ENCODE measurements around the gene MRPL21. TPM values are rescaled to one million over a fixed set of nuclear protein-coding genes. Genes with fewer than 3 reads are reported as not detected.

Gene MRPL21
- polyA plus RNA-seq, 1 donor = 71.8 TPM

DNA sequence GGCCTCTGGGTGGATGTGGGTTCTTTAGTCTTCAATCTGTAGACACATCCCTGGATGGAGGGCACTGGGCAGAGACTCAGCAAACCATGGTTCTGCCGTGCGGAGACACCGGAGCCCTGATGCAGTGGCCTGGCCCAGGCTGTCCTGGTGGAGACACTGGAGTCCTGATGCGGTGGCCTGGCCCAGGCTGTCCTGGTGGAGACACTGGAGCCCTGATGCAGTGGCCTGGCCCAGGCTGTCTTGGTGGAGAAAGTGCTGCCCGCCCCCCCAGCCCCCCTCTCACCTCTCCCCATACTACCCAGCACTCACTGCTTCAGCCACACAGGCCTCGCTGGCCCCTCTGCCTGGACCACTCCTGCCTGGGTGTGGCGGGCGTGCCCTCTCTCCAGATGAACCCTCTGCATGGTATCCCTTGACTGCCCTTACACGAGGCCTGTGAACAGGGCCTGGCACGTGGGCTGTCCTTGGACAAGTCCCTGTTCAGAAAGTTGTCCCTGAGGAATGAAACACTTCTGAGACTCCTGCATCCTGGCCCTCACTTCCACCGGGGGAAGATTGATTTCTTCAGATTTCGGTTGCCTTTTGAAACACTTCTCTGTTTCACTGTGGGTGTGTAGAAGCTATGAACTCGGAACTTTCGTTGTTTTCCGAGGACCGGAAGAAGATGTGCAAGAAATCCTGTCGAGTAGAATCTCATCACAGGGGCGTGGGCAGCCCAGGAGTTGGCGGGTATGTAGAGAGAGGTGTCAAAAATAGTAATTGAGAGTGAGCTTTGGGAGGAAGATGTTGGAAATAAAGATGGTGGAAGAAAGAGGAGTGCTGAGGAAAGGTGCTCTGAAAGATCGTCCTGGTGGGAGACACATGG, 26.3 kb upstream of the MRPL21 start:
- DNase-seq = no peak
- Histone ChIP-seq H3K27me3 (ENCODE audit: control insufficient read depth, insufficient read depth, low read length) (no peaks in the 10 kb centered on the region), H3K27ac (ENCODE audit: low read length) (no peak overlapping the region), H3K9me3 (ENCODE audit: control insufficient read depth, low read depth, low read length) (peaks cover 17% of the 10 kb centered on the region), H3K36me3 (ENCODE audit: control insufficient read depth, insufficient read depth, low read length) (peaks cover 87% of the 10 kb centered on the region), H3K4me1 (ENCODE audit: control insufficient read depth, insufficient read depth, low read length) (no peaks in the 10 kb centered on the region), H3K4me3 (ENCODE audit: low read length) (no peak overlapping the region)
- 94% methylated on average over 7 of the region's 20 CpGs for whole genome bisulfite sequencing (ENCODE audit: insufficient coverage, low lambda C conversion rate)

DNA sequence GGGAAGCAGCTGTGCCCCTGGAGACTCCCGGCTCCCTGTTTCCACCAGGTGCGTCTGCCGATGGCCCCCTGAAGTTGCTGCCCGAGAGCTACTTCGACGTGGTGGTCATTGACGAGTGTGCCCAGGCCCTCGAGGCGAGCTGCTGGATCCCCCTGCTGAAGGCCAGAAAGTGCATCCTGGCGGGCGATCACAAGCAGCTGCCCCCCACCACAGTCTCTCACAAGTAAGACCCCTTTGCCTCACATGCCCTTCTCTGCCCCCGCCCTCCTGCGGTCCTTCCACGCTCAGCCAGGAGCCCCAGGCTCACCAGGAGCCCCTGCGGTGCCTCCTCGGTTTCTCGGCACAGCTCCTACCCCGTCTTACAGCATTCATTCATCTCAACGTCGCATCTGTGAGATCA, 25.5 kb upstream of the MRPL21 start:
- no peak overlapping the region for H3K27ac ChIP-seq (ENCODE audit: low read length)
- H3K4me3 ChIP-seq (ENCODE audit: low read length) = no peak overlapping the region
- H3K27me3 ChIP-seq (ENCODE audit: control insufficient read depth, insufficient read depth, low read length) = no peaks in the 10 kb centered on the region
- H3K9me3 ChIP-seq (ENCODE audit: control insufficient read depth, low read depth, low read length) = peaks cover 21% of the 10 kb centered on the region
- no CpG with 5 or more reads among the region's 20 CpGs for WGBS (ENCODE audit: insufficient coverage, low lambda C conversion rate)
- no peak for DNase-seq
- peaks cover 86% of the 10 kb centered on the region for H3K36me3 ChIP-seq (ENCODE audit: control insufficient read depth, insufficient read depth, low read length)
- H3K4me1 ChIP-seq (ENCODE audit: control insufficient read depth, insufficient read depth, low read length) = no peaks in the 10 kb centered on the region

DNA sequence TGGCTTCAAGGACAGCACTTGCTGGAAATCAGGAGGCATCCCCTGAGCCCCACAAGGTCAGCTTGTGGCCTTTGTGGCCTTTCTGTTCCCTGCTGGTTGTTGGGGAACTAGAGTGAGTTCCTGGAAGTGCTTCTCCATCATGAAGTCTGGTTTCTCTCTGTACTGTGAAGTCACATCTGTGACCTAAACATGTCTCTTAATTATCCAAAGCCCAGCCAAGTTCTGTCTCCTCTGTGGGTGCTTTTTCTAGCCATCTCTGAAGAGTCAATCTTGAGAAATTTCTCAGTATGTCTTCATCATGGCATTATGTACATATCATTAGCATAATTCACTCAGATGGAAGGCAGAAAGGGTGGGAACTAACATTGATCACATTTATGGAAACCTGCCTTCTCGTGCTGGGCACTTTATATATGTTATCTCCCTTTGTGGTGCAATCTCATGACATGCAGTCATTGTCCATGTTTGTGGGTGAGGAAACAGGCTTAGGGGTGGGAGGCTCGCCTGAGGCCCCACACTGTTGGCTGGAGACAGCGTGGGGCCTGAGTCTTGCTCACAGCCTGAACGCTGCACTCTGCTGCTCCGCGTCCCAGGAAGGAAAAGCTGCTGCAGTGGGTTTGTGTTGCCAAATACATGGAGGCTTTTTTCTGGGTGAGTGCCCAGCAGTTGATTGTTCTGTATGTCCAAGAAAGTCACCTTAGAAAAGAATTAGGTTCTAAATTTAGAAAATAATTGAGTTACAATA, 24.7 kb upstream of the MRPL21 start:
- no peak for DNase-seq
- Histone ChIP-seq H3K36me3 (ENCODE audit: control insufficient read depth, insufficient read depth, low read length) (peaks cover 86% of the 10 kb centered on the region), H3K27ac (ENCODE audit: low read length) (peak overlapping the region; percentile 30), H3K4me3 (ENCODE audit: low read length) (no peak overlapping the region), H3K4me1 (ENCODE audit: control insufficient read depth, insufficient read depth, low read length) (no peaks in the 10 kb centered on the region), H3K27me3 (ENCODE audit: control insufficient read depth, insufficient read depth, low read length) (no peaks in the 10 kb centered on the region), H3K9me3 (ENCODE audit: control insufficient read depth, low read depth, low read length) (peaks cover 21% of the 10 kb centered on the region)
- WGBS (ENCODE audit: insufficient coverage, low lambda C conversion rate) = no CpG with 5 or more reads among the region's 6 CpGs

DNA sequence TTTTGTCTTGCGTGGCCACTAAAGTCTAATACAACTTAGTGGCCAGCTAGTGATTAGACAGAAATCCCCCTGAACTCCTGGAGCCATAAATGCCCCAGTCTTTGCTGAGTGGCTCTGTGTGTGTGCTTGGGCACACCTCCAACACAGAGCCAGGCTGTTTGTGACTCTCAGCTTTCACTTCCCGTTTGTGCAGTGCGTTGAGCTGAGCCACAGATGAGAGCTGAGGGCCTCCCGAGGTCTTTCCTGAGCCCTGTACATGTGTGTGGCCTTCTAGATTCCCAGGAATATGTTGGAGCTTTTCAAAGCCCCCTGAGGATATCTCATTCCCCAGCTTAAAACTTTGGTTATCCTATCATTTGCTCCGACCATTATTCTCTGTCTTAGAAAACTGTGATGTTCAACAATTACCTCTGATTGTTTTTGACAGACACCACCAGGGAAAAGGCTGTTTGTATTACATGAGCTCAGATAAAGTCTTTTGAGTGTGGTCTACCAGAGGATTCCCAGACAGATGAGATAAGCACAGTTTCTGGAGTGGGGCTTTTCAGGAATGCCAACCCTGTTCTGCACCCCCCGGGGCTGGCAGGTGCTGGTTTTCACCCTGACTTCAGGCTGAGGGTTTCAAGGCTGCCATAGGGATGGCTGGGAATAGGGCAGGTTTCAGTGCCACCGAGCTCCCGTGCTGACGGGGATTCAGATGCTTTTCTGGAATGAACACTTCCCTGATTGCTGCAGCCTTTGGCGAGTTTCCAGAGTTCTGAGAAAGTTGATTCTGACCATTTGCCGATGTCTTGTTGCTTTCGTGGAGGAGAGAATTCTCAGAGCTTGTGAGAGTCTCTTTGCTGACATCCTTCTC, 23.9 kb upstream of the MRPL21 start:
- no peaks in the 10 kb centered on the region for H3K27me3 ChIP-seq (ENCODE audit: control insufficient read depth, insufficient read depth, low read length)
- 100% methylated on average over 1 of the region's 12 CpGs for WGBS (ENCODE audit: insufficient coverage, low lambda C conversion rate)
- H3K4me3 ChIP-seq (ENCODE audit: low read length) = no peak overlapping the region
- H3K36me3 ChIP-seq (ENCODE audit: control insufficient read depth, insufficient read depth, low read length) = peaks cover 84% of the 10 kb centered on the region
- peaks cover 21% of the 10 kb centered on the region for H3K9me3 ChIP-seq (ENCODE audit: control insufficient read depth, low read depth, low read length)
- peak overlapping the region; percentile 30 for H3K27ac ChIP-seq (ENCODE audit: low read length)
- peak in 1 of 2 donors; percentile 21 for DNase-seq
- no peaks in the 10 kb centered on the region for H3K4me1 ChIP-seq (ENCODE audit: control insufficient read depth, insufficient read depth, low read length)

DNA sequence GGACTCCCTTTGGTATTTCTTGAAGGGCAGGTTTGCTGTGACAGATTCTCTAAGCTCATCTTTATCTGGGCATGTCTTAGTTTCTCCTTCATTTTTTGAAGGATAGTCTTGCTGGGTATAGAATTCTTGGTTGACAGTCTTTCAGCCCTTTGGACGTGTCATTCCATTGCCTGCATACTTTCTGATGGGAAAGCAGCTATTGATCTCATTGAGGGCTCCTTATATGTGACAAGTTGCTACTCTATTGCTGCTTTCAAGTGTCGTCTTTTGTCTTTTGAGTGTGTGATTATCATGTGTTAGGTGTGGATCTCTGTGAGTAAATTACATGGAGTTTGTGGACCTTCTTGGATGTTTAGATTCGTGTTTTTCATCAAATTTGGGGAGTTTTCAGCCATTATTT, 22.0 kb upstream of the MRPL21 start:
- H3K9me3 ChIP-seq (ENCODE audit: control insufficient read depth, low read depth, low read length) = peaks cover 21% of the 10 kb centered on the region
- no peaks in the 10 kb centered on the region for H3K4me1 ChIP-seq (ENCODE audit: control insufficient read depth, insufficient read depth, low read length)
- 89% methylated on average over 1 of the region's 3 CpGs for WGBS (ENCODE audit: insufficient coverage, low lambda C conversion rate)
- no peak overlapping the region for H3K27ac ChIP-seq (ENCODE audit: low read length)
- H3K27me3 ChIP-seq (ENCODE audit: control insufficient read depth, insufficient read depth, low read length) = no peaks in the 10 kb centered on the region
- DNase-seq = peak in 1 of 2 donors; percentile 16
- H3K36me3 ChIP-seq (ENCODE audit: control insufficient read depth, insufficient read depth, low read length) = peaks cover 89% of the 10 kb centered on the region
- no peak overlapping the region for H3K4me3 ChIP-seq (ENCODE audit: low read length)

DNA sequence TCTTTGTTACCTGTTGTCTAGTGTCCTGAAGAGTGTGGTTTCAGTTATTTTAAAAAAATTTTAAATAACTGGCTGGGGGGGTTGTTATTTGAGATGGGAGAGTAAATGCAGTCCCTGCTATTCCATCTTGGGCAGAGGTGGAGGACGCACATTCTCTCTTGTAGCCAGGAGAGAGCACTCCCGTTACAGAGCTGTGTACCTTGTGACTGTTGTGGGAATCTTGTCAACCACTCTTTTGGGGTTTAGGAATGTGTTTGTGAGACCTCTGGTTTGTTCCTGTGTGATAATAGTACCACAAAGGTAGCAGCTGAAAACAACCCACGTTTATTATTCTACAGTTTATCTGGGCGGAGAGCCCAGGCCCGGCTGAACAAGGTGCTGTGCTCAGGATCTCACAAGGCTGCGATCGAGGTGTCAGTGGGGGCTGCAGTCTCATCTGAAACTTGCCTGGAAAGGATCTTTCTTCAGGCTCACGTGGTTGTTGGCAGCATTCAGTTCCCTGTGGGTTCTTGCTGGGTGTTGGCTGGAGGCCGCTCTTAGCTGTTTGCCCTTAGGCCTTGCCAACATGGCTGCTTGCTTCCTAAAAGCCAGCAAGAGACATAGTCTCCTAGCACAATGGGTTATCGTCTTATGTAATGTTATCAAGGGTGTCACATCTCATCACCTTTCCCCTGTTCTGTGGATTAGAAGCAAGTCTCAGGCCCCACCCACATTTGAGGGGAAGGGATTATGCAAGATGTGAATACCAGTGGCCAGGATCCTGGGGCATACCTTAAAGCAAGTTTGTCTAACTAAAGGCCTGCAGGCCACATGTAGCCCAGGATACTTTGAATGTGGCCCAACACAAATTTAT, 20.7 kb upstream of the MRPL21 start:
- H3K27me3 ChIP-seq (ENCODE audit: control insufficient read depth, insufficient read depth, low read length) = no peaks in the 10 kb centered on the region
- H3K9me3 ChIP-seq (ENCODE audit: control insufficient read depth, low read depth, low read length) = peaks cover 21% of the 10 kb centered on the region
- no peak overlapping the region for H3K27ac ChIP-seq (ENCODE audit: low read length)
- no peak for DNase-seq
- H3K4me1 ChIP-seq (ENCODE audit: control insufficient read depth, insufficient read depth, low read length) = no peaks in the 10 kb centered on the region
- WGBS (ENCODE audit: insufficient coverage, low lambda C conversion rate) = no CpG with 5 or more reads among the region's 10 CpGs
- no peak overlapping the region for H3K4me3 ChIP-seq (ENCODE audit: low read length)
- peaks cover 86% of the 10 kb centered on the region for H3K36me3 ChIP-seq (ENCODE audit: control insufficient read depth, insufficient read depth, low read length)

DNA sequence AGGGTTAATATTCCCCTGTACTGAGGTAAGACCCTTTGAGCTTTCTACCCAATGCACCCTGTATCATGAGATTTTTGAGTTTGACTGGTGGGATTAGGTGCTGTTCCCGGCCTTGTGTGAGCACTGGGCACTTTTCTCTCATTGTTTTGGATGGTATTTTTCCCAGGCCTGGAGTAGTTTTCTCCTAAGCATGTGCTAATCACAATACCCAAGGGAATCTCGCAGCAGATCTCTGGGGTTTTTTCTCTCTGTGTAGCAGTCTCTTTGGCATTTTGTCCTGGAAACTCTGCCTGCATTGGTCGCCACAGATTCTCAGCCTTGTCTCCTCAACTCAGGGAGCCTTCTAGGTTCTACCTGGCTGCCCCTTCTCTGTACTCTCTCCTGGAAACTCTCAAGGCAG, 20.0 kb upstream of the MRPL21 start:
- Histone ChIP-seq H3K9me3 (ENCODE audit: control insufficient read depth, low read depth, low read length) (peaks cover 21% of the 10 kb centered on the region), H3K4me1 (ENCODE audit: control insufficient read depth, insufficient read depth, low read length) (no peaks in the 10 kb centered on the region), H3K27ac (ENCODE audit: low read length) (no peak overlapping the region), H3K4me3 (ENCODE audit: low read length) (no peak overlapping the region), H3K27me3 (ENCODE audit: control insufficient read depth, insufficient read depth, low read length) (no peaks in the 10 kb centered on the region), H3K36me3 (ENCODE audit: control insufficient read depth, insufficient read depth, low read length) (peaks cover 85% of the 10 kb centered on the region)
- DNase-seq = no peak
- WGBS (ENCODE audit: insufficient coverage, low lambda C conversion rate) = 100% methylated on average over 1 of the region's 3 CpGs

DNA sequence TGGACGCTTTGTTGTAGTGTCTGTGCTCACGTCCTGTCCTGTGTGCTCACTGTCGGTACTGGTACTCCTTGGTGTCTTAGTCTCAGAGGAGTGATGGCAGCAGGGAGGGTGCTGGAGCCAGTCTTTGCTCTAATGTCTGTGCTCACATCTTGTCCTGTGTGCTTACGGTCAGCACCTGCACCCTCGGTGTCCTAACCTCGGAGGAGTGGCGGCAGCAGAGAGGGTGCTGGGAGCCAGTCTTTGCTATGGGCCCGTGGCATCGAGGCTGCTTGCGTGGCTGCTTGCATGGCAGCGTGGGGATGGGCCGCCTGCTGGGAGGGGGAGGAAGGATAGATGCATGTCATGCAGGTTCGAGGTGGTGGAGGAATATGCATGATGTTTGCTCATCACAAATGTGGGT, 12.8 kb upstream of the MRPL21 start:
- WGBS (ENCODE audit: insufficient coverage, low lambda C conversion rate) = 100% methylated on average over 1 of the region's 13 CpGs
- Histone ChIP-seq H3K9me3 (ENCODE audit: control insufficient read depth, low read depth, low read length) (no peaks in the 10 kb centered on the region), H3K36me3 (ENCODE audit: control insufficient read depth, insufficient read depth, low read length) (peaks cover 76% of the 10 kb centered on the region), H3K4me1 (ENCODE audit: control insufficient read depth, insufficient read depth, low read length) (no peaks in the 10 kb centered on the region), H3K4me3 (ENCODE audit: low read length) (no peak overlapping the region), H3K27ac (ENCODE audit: low read length) (no peak overlapping the region), H3K27me3 (ENCODE audit: control insufficient read depth, insufficient read depth, low read length) (no peaks in the 10 kb centered on the region)
- DNase-seq = no peak

DNA sequence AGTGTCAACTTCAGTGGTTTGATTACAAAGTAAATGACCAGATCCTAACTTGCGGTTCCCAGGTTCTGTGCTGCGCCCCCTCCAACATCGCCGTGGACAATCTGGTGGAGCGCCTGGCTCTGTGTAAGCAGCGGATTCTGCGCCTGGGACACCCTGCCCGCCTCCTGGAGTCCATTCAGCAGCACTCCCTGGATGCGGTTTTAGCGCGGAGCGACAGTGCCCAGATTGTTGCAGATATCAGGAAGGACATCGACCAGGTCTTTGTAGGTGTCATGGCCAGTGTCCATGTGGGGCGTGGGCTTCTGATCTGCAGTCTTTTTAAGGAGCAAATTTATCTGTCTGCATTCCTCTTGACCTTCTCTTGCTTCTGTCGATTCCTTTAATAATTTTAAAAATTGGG, 11.1 kb upstream of the MRPL21 start:
- no peak overlapping the region for H3K27ac ChIP-seq (ENCODE audit: low read length)
- no peaks in the 10 kb centered on the region for H3K4me1 ChIP-seq (ENCODE audit: control insufficient read depth, insufficient read depth, low read length)
- no peaks in the 10 kb centered on the region for H3K9me3 ChIP-seq (ENCODE audit: control insufficient read depth, low read depth, low read length)
- peaks cover 78% of the 10 kb centered on the region for H3K36me3 ChIP-seq (ENCODE audit: control insufficient read depth, insufficient read depth, low read length)
- H3K27me3 ChIP-seq (ENCODE audit: control insufficient read depth, insufficient read depth, low read length) = no peaks in the 10 kb centered on the region
- DNase-seq = no peak
- WGBS (ENCODE audit: insufficient coverage, low lambda C conversion rate) = 100% methylated on average over 2 of the region's 15 CpGs
- no peak overlapping the region for H3K4me3 ChIP-seq (ENCODE audit: low read length)

All from large intestine (tissue), 3 donors.